Astrocyte (in vitro differentiated cells and primary cell): ENCODE results near the gene PADI3.

Experiments
- CTCF ChIP-seq: IDR thresholded peaks from 2 replicates; pipeline ENCODE4 v1.5.1; 2011; ENCODE audit warnings: low read depth, mild to moderate bottlenecking, inconsistent platforms, low read length, moderate library complexity; ENCODE audit not compliant: insufficient read depth
- EZH2 ChIP-seq: IDR thresholded peaks from 2 replicates; pipeline ENCODE4 v1.6.1; 2012; ENCODE audit warnings: mild to moderate bottlenecking, low read length, inconsistent platforms; ENCODE audit not compliant: insufficient read depth

- TF ChIP-seq EZH2 (no peak), CTCF (no peak)
Observed at GRCh38 chr1:17264470-17264869, 15.6 kb downstream of the PADI3 start.
